HG02884 (cell line): Measurements from ENCODE around the gene RAB27A.
"Not testable (repeated sequence)": the region's sequence is repeated elsewhere in the genome, so short reads cannot be mapped to it uniquely, and the experiment has no call there.

ENCODE experiments used
- ATAC-seq: cut with Tn5 transposase; IDR thresholded peaks from one replicate; pipeline ENCODE4 v1.9.1; 2021; ENCODE audit warnings: mild to moderate bottlenecking, moderate library complexity; ENCODE audit not compliant: unreplicated experiment

Gene RAB27A

GRCh38 chr15:55252201-55252600, 37.4 kb downstream of the RAB27A start:
- ATAC-seq, result not testable (repeated sequence)

DNA sequence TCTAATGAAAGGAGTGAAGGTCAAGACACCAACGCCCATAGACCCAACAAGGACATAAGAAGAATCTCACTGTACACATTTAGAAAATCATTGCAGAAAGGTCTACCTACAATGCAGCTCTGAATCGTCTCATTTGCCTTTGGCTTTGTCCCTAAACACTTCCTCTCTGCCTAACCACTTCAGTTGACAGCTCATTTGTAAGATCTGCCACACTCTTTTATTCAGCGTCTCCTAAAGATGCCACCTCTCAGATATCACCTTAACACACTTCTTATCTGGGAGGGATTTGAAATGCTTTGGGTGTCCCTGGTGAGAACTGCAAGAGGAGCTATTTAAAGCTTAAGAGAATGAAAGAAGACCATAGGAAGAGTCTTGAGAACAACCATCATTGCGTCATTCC, 38.7 kb downstream of the RAB27A start:
- no peak for ATAC-seq

GRCh38 chr15:55250392-55250791, 39.2 kb downstream of the RAB27A start:
- ATAC-seq, result no peak

DNA sequence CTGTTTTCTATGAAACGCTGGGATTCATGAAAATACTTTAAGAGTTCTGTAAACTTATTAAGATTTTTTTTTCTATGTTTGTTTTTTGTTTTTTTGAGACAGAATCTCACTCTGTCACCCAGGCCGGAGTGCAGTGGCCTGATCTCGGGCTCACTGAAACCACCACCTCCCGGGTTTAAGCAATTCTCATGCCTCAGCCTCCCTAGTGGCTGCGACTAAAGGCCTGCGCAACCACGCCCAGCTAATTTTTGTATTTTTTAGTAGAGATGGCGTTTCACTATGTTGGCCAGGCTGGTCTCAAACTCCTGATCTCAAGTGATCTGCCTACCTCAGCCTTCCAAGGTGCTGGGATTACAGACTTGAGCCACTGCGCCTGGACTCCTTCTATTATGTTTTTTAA, 39.7 kb downstream of the RAB27A start:
- not testable (repeated sequence) for ATAC-seq

- no peak for ATAC-seq
These were observed 40.7 kb downstream of the RAB27A start for GRCh38 chr15:55248895-55249294.

GRCh38 chr15:55247766-55248427, 41.7 kb downstream of the RAB27A start:
- no peak for ATAC-seq

GRCh38 chr15:55247311-55247710, 42.3 kb downstream of the RAB27A start:
- ATAC-seq, result no peak

DNA sequence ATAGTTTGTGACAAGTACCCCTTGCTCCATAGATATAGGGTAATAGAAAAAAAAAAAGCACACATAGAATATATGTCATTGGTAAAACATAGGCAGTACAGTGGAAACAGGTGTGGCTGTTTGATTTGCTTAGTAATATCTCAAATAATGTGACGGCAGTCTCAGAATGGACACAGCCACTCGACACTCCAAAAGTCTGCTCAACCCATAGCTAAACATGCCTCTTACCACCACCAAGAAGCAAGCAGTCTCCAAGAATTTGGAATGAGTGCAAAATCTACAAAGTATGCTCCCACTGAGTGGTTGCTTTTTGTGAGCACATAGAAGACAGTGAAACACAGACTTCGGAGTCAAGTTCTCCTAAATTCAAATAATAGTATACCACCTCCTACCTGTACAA, 43.0 kb downstream of the RAB27A start:
- ATAC-seq, result no peak

DNA sequence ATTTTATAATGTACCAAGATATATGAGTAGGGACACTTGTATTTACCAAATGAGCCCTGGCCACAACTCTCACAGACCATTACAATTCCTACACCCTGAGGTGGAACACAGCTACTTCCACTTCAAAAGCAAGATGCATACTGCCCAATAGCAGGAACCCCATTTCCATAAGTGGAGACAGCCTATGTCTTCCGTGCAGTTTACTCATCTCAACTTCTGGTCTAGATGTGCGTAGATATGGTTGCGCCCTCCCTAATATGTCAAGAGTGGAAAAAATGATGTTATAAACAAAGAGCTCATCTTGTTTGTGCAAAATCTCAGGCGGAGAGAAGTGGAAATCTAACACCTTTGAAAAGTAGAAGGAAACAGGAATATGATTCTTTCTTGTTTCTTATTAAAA, 44.6 kb downstream of the RAB27A start:
- ATAC-seq, result no peak

- no peak for ATAC-seq
These were observed 47.7 kb downstream of the RAB27A start for GRCh38 chr15:55241891-55242290.

DNA sequence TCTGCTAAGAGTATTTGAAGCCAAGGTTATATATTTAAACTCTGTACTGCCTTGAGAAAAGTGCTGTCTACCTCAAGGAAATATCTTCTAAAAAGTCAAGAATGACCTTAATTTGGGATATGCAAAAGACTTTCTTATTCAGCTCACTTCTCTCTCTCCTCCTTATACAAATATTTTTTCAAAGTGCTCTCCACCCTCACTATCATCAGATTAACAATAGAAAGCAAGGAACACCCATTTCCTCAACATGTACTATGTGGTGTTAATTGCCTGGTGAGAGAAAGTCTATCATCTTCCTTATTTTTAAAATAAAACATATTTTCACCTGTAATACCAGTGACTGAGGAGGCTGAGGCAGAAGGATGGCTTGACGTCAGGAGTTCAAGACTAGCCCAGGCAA, 48.4 kb downstream of the RAB27A start:
- ATAC-seq, result no peak

DNA sequence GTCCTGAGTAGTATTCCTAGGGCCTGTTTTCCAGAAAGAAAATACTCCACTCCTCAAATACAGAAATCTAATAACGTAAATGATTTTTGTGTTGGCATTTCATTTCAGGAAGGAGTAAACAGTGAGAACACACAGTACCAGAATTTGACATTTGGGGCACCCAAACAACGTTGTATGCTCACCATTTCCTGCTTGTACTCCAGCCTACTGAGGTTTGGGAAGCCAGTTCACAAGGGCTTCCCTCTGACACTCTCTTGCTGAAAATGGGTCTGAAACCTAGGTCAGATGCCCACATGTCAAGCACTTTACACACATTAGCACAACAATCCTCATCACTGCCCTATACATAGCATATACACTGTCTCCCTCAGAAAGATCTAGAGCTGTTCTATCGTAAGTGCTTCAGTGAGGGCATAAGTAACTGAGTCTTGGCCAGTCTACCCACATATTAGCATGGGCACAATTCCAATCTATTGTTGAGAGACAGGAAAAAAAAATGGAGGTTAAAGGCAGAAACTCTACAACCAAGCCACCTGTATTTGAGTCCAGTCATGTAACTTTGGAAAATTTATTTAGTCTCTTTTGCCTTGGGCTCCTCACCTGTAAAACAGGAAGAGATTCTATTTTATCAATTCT, 49.4 kb downstream of the RAB27A start:
- no peak for ATAC-seq

- no peak for ATAC-seq
These were observed 50.0 kb downstream of the RAB27A start for GRCh38 chr15:55239440-55240124.

DNA sequence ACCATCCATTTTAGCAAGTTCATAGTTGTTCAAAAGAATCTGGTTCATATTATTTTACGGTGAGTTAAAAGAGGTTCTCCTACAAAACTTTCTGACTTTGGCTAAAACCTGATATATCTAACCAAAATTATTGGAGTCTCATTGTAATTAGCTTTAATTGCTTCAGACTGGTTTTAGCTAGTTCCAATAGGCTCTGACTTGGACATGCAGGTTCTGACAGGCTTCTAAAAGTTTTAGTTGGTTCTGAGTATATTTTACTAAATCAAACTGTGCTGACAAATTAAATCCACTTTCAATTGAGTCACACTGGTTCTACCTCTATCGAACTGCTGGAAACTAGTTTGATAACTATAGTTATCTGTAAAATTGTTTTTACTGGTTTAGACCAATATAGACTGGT, 50.7 kb downstream of the RAB27A start:
- ATAC-seq, result no peak

DNA sequence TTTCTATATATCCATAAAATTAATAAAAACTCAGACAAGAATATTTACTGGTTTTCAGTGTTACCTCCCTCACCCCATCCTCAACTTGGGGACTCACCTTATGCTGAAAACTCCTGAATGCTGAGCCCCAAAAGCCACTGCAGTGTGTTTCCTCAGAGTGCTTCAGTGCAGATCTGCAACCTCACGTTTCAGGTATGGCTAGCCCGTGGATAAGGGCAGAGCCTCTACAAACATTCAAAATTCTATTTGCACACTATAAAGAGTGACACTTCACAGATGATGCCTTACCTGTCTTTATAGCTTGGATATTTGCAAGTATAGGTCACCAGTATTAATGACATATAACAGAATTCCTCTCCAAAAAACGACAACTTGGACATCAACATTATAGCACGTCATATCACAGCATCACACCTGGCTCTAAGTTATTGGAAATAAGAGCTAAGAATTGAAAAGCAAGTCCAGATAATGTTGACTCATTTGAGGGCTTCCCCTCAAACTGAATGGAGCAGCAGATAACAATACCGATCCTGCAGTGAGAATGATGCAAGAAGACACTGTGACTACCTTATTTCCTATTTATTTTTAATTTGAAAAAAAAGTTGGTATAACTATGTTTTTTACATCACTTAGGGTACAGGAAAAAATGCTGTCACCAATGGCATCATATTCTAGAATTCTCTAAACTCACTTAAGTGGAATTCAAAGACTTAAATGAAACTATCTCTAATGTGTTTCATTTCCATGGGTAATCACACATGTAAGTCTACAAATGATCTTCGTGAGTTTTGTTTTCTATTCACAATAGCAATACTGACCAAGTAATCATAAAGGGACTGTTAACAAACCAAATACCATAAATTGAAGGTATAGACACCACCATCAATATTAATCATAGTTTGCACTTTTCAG, 52.1 kb downstream of the RAB27A start:
- ATAC-seq, result no peak

DNA sequence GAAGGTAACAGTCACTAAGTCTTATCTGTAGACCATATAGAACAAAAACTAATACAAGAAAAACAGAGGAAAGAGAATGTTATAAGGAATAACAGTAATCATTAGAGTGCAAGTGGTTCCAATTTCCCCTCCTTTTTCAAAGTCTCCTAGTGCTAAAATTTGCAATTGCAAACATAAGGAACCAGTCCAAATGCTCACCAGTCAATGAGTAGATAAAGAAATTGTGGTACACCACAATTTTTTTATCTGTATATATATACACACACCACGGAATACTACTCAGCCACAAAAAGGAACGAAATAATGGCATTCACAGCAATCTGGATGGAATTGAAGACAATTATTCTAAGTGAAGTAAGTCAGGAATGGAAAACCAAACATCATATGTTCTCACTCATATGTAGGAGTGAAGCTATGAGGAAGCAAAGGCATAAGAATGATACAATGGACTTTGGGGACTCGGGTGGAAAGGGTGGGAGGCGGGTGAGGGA, 54.0 kb downstream of the RAB27A start:
- no peak for ATAC-seq

- ATAC-seq, result no peak
These were observed 54.9 kb downstream of the RAB27A start for GRCh38 chr15:55234800-55235104.

- no peak for ATAC-seq
These were observed 55.4 kb downstream of the RAB27A start for GRCh38 chr15:55234104-55234799.

- no peak for ATAC-seq
These were observed 58.2 kb downstream of the RAB27A start for GRCh38 chr15:55231455-55231854.

- ATAC-seq, result no peak
These were observed 58.7 kb downstream of the RAB27A start for GRCh38 chr15:55230953-55231352.
